ENCODE measurements around the gene ZCRB1.

ZCRB1 gene

GRCh38 chr12:42325653-42326474, at the start of gene ZCRB1, which contains the start of gene PPHLN1:
Gene ZCRB1, minus strand, starts transcription at chr12:42326094. Its CDS starts 1,992 bp downstream, at chr12:42324102.
Gene PPHLN1, plus strand, starts transcription at chr12:42326167. Its CDS starts 9,736 bp downstream, at chr12:42335903.
- H3K27me3 ChIP-seq (ENCODE audit: control insufficient read depth in 1 of 2, insufficient read depth in 2 of 2, low read length in 2 of 2): no peaks in the 10 kb centered on the region
- H3K9ac ChIP-seq (ENCODE audit: low read length in 2 of 2): peak within 1 kb of the TSS; percentile 95 to 96
- peaks cover 11% of the 10 kb centered on the region for H3K4me1 ChIP-seq (ENCODE audit: control insufficient read depth, insufficient read depth, low read length)
- H3K27ac ChIP-seq (ENCODE audit: low read length): peak within 1 kb of the TSS; percentile 86
- peaks cover 0 to 5% of the 10 kb centered on the region in 2 donors for H3K36me3 ChIP-seq (ENCODE audit: control insufficient read depth in 2 of 2, insufficient read depth in 2 of 2, low read length in 2 of 2)
- H3K9me3 ChIP-seq (ENCODE audit: control insufficient read depth in 2 of 2, low read length in 2 of 2): no peaks in the 10 kb centered on the region
- H3K4me3 ChIP-seq (ENCODE audit: low read length in 2 of 2): peak within 1 kb of the TSS; percentile 88 to 95

GRCh38 chr12:42373669-42374068, 47.8 kb upstream of the ZCRB1 start:
- no peak overlapping the region for H3K9ac ChIP-seq (ENCODE audit: low read length in 2 of 2)
- no peaks in the 10 kb centered on the region for H3K4me1 ChIP-seq (ENCODE audit: control insufficient read depth, insufficient read depth, low read length)
- no peaks in the 10 kb centered on the region for H3K9me3 ChIP-seq (ENCODE audit: control insufficient read depth in 2 of 2, low read length in 2 of 2)
- H3K27ac ChIP-seq (ENCODE audit: low read length): no peak overlapping the region
- peaks cover 2 to 5% of the 10 kb centered on the region in 2 donors for H3K36me3 ChIP-seq (ENCODE audit: control insufficient read depth in 2 of 2, insufficient read depth in 2 of 2, low read length in 2 of 2)
- no peak overlapping the region for H3K4me3 ChIP-seq (ENCODE audit: low read length in 2 of 2)
- H3K27me3 ChIP-seq (ENCODE audit: control insufficient read depth in 1 of 2, insufficient read depth in 2 of 2, low read length in 2 of 2): no peaks in the 10 kb centered on the region

- Histone ChIP-seq H3K9ac (ENCODE audit: low read length in 2 of 2) (no peak overlapping the region), H3K36me3 (ENCODE audit: control insufficient read depth in 2 of 2, insufficient read depth in 2 of 2, low read length in 2 of 2) (peaks cover 2 to 5% of the 10 kb centered on the region in 2 donors), H3K4me1 (ENCODE audit: control insufficient read depth, insufficient read depth, low read length) (no peaks in the 10 kb centered on the region), H3K9me3 (ENCODE audit: control insufficient read depth in 2 of 2, low read length in 2 of 2) (no peaks in the 10 kb centered on the region), H3K27me3 (ENCODE audit: control insufficient read depth in 1 of 2, insufficient read depth in 2 of 2, low read length in 2 of 2) (no peaks in the 10 kb centered on the region), H3K27ac (ENCODE audit: low read length) (no peak overlapping the region), H3K4me3 (ENCODE audit: low read length in 2 of 2) (no peak overlapping the region)
Observed at GRCh38 chr12:42372154-42372791, 46.4 kb upstream of the ZCRB1 start.

- H3K27me3 ChIP-seq (ENCODE audit: control insufficient read depth in 1 of 2, insufficient read depth in 2 of 2, low read length in 2 of 2): no peaks in the 10 kb centered on the region
- no peak overlapping the region for H3K9ac ChIP-seq (ENCODE audit: low read length in 2 of 2)
- no peaks in the 10 kb centered on the region for H3K36me3 ChIP-seq (ENCODE audit: control insufficient read depth in 2 of 2, insufficient read depth in 2 of 2, low read length in 2 of 2)
Observed at GRCh38 chr12:42370013-42370412, 44.1 kb upstream of the ZCRB1 start.

GRCh38 chr12:42365486-42365885, 39.6 kb upstream of the ZCRB1 start:
- H3K27me3 ChIP-seq (ENCODE audit: control insufficient read depth in 1 of 2, insufficient read depth in 2 of 2, low read length in 2 of 2): no peaks in the 10 kb centered on the region
- H3K4me3 ChIP-seq (ENCODE audit: low read length in 2 of 2): no peak overlapping the region
- H3K4me1 ChIP-seq (ENCODE audit: control insufficient read depth, insufficient read depth, low read length): no peaks in the 10 kb centered on the region
- no peak overlapping the region for H3K27ac ChIP-seq (ENCODE audit: low read length)
- H3K36me3 ChIP-seq (ENCODE audit: control insufficient read depth in 2 of 2, insufficient read depth in 2 of 2, low read length in 2 of 2): no peaks in the 10 kb centered on the region
- H3K9me3 ChIP-seq (ENCODE audit: control insufficient read depth in 2 of 2, low read length in 2 of 2): no peaks in the 10 kb centered on the region
- H3K9ac ChIP-seq (ENCODE audit: low read length in 2 of 2): no peak overlapping the region

More at GRCh38 chr12:42370013-42370412, 44.1 kb upstream of the ZCRB1 start:
- no peak overlapping the region for H3K4me3 ChIP-seq (ENCODE audit: low read length in 2 of 2)
- no peak overlapping the region for H3K27ac ChIP-seq (ENCODE audit: low read length)
- no peaks in the 10 kb centered on the region for H3K4me1 ChIP-seq (ENCODE audit: control insufficient read depth, insufficient read depth, low read length)
- no peaks in the 10 kb centered on the region for H3K9me3 ChIP-seq (ENCODE audit: control insufficient read depth in 2 of 2, low read length in 2 of 2)

- Histone ChIP-seq H3K27me3 (ENCODE audit: control insufficient read depth in 1 of 2, insufficient read depth in 2 of 2, low read length in 2 of 2) (no peaks in the 10 kb centered on the region), H3K4me1 (ENCODE audit: control insufficient read depth, insufficient read depth, low read length) (no peaks in the 10 kb centered on the region), H3K9me3 (ENCODE audit: control insufficient read depth in 2 of 2, low read length in 2 of 2) (no peaks in the 10 kb centered on the region), H3K36me3 (ENCODE audit: control insufficient read depth in 2 of 2, insufficient read depth in 2 of 2, low read length in 2 of 2) (no peaks in the 10 kb centered on the region), H3K4me3 (ENCODE audit: low read length in 2 of 2) (no peak overlapping the region), H3K27ac (ENCODE audit: low read length) (no peak overlapping the region), H3K9ac (ENCODE audit: low read length in 2 of 2) (no peak overlapping the region)
Observed at GRCh38 chr12:42364692-42365091, 38.8 kb upstream of the ZCRB1 start.

GRCh38 chr12:42362647-42363260, 36.9 kb upstream of the ZCRB1 start:
- no peaks in the 10 kb centered on the region for H3K27me3 ChIP-seq (ENCODE audit: control insufficient read depth in 1 of 2, insufficient read depth in 2 of 2, low read length in 2 of 2)
- no peak overlapping the region for H3K4me3 ChIP-seq (ENCODE audit: low read length in 2 of 2)
- H3K4me1 ChIP-seq (ENCODE audit: control insufficient read depth, insufficient read depth, low read length): no peaks in the 10 kb centered on the region
- H3K9ac ChIP-seq (ENCODE audit: low read length in 2 of 2): no peak overlapping the region
- H3K27ac ChIP-seq (ENCODE audit: low read length): no peak overlapping the region
- no peaks in the 10 kb centered on the region for H3K36me3 ChIP-seq (ENCODE audit: control insufficient read depth in 2 of 2, insufficient read depth in 2 of 2, low read length in 2 of 2)
- H3K9me3 ChIP-seq (ENCODE audit: control insufficient read depth in 2 of 2, low read length in 2 of 2): no peaks in the 10 kb centered on the region

GRCh38 chr12:42361909-42362646, 36.2 kb upstream of the ZCRB1 start:
- no peaks in the 10 kb centered on the region for H3K27me3 ChIP-seq (ENCODE audit: control insufficient read depth in 1 of 2, insufficient read depth in 2 of 2, low read length in 2 of 2)
- H3K36me3 ChIP-seq (ENCODE audit: control insufficient read depth in 2 of 2, insufficient read depth in 2 of 2, low read length in 2 of 2): no peaks in the 10 kb centered on the region
- H3K27ac ChIP-seq (ENCODE audit: low read length): no peak overlapping the region
- no peaks in the 10 kb centered on the region for H3K4me1 ChIP-seq (ENCODE audit: control insufficient read depth, insufficient read depth, low read length)
- H3K9me3 ChIP-seq (ENCODE audit: control insufficient read depth in 2 of 2, low read length in 2 of 2): no peaks in the 10 kb centered on the region
- H3K9ac ChIP-seq (ENCODE audit: low read length in 2 of 2): no peak overlapping the region
- no peak overlapping the region for H3K4me3 ChIP-seq (ENCODE audit: low read length in 2 of 2)

GRCh38 chr12:42360747-42361403, 35.0 kb upstream of the ZCRB1 start:
- Histone ChIP-seq H3K27ac (ENCODE audit: low read length) (no peak overlapping the region), H3K9me3 (ENCODE audit: control insufficient read depth in 2 of 2, low read length in 2 of 2) (no peaks in the 10 kb centered on the region), H3K4me1 (ENCODE audit: control insufficient read depth, insufficient read depth, low read length) (no peaks in the 10 kb centered on the region), H3K9ac (ENCODE audit: low read length in 2 of 2) (no peak overlapping the region), H3K27me3 (ENCODE audit: control insufficient read depth in 1 of 2, insufficient read depth in 2 of 2, low read length in 2 of 2) (no peaks in the 10 kb centered on the region), H3K4me3 (ENCODE audit: low read length in 2 of 2) (no peak overlapping the region), H3K36me3 (ENCODE audit: control insufficient read depth in 2 of 2, insufficient read depth in 2 of 2, low read length in 2 of 2) (peaks cover 0 to 4% of the 10 kb centered on the region in 2 donors)

- Histone ChIP-seq H3K4me3 (ENCODE audit: low read length in 2 of 2) (no peak overlapping the region), H3K27me3 (ENCODE audit: control insufficient read depth in 1 of 2, insufficient read depth in 2 of 2, low read length in 2 of 2) (no peaks in the 10 kb centered on the region), H3K4me1 (ENCODE audit: control insufficient read depth, insufficient read depth, low read length) (no peaks in the 10 kb centered on the region), H3K36me3 (ENCODE audit: control insufficient read depth in 2 of 2, insufficient read depth in 2 of 2, low read length in 2 of 2) (peaks cover 0 to 4% of the 10 kb centered on the region in 2 donors), H3K9me3 (ENCODE audit: control insufficient read depth in 2 of 2, low read length in 2 of 2) (no peaks in the 10 kb centered on the region), H3K9ac (ENCODE audit: low read length in 2 of 2) (no peak overlapping the region), H3K27ac (ENCODE audit: low read length) (no peak overlapping the region)
Observed at GRCh38 chr12:42356344-42356743, 30.4 kb upstream of the ZCRB1 start.

Measured in stomach smooth muscle (tissue), 2 donors.